PC-9 (cell line): ENCODE results near the gene ZBTB37.
"Not testable (repeated sequence)": the region's sequence is repeated elsewhere in the genome, so short reads cannot be mapped to it uniquely, and the experiment has no call there.

Experiments used
- EZH2 ChIP-seq: fragments of 200-600 bp; sonication (generic); IDR thresholded peaks from 2 replicates; pipeline ENCODE4 v1.8.0; 2017; ENCODE audit warnings: antibody characterized with exemption, low read depth
- TF ChIP-seq, protein P1 (sequence below): fragments of 200-600 bp; sonication (generic); conservative IDR thresholded peaks from 2 replicates; pipeline ENCODE4 v1.6.1; 2017; ENCODE audit warnings: mixed run types, antibody characterized with exemption, mild to moderate bottlenecking, moderate library complexity

DNA sequence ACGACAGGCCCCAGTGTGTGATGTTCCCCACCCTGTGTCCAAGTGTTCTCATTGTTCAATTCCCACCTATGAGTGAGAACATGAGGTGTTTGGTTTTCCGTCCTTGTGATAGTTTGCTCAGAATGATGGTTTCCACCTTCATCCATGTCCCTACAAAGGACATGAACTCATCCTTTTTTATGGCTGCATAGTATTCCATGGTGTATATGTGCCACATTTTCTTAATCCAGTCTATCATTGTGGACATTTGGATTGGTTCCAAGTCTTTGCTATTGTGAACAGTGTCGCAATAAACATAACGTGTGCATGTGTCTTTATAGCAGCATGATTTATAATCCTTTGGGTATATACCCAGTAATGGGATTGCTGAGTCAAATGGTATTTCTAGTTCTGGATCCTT, 12.9 kb downstream of the ZBTB37 start:
- TF ChIP-seq, protein P1, sequence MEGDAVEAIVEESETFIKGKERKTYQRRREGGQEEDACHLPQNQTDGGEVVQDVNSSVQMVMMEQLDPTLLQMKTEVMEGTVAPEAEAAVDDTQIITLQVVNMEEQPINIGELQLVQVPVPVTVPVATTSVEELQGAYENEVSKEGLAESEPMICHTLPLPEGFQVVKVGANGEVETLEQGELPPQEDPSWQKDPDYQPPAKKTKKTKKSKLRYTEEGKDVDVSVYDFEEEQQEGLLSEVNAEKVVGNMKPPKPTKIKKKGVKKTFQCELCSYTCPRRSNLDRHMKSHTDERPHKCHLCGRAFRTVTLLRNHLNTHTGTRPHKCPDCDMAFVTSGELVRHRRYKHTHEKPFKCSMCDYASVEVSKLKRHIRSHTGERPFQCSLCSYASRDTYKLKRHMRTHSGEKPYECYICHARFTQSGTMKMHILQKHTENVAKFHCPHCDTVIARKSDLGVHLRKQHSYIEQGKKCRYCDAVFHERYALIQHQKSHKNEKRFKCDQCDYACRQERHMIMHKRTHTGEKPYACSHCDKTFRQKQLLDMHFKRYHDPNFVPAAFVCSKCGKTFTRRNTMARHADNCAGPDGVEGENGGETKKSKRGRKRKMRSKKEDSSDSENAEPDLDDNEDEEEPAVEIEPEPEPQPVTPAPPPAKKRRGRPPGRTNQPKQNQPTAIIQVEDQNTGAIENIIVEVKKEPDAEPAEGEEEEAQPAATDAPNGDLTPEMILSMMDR: not testable (repeated sequence)
- TF ChIP-seq EZH2: not testable (repeated sequence)
